H1 (cell line): ENCODE results near the gene SPTBN1. TPM values are rescaled to one million over a fixed set of nuclear protein-coding genes. Genes with fewer than 3 reads are reported as not detected.

Source experiments
- ASH2L ChIP-seq: fragments of 200-600, 300-600 bp; sonication (generic); IDR thresholded peaks from one replicate; pipeline ENCODE4 v1.7.1; 2017; ENCODE audit warnings: low read length
- CHD7 ChIP-seq: fragments of 300-600 bp; sonication (generic); IDR thresholded peaks from 2 replicates; pipeline ENCODE4 v1.7.1; 2012; ENCODE audit warnings: low read length, moderate library complexity, mild to moderate bottlenecking, inconsistent platforms; ENCODE audit not compliant: insufficient replicate concordance
- E2F6 ChIP-seq: IDR thresholded peaks from 2 replicates; pipeline ENCODE4 v1.6.1; 2012; ENCODE audit warnings: inconsistent platforms
- EP300 ChIP-seq, 2 experiments: IDR thresholded peaks; 1 replicate in 1 of 2; 2 replicates in 1 of 2; pipeline ENCODE4 v1.6.1; 2011 to 2012; ENCODE audit warnings: low read depth in 2 of 2, low read length in 2 of 2, mild to moderate bottlenecking in 2 of 2, borderline replicate concordance in 1 of 2, inconsistent platforms in 1 of 2, moderate library complexity in 1 of 2
- HDAC2 ChIP-seq, 2 experiments: fragments of 300-600 bp in 1 of 2; sonication (generic) in 1 of 2; IDR thresholded peaks; 2 replicates each; pipeline ENCODE4 v1.6.1; 2011 to 2012; ENCODE audit warnings: low read depth in 2 of 2, low read length in 2 of 2, mild to moderate bottlenecking in 2 of 2, moderate library complexity in 2 of 2, borderline replicate concordance in 1 of 2, inconsistent platforms in 1 of 2
- SP1 ChIP-seq: IDR thresholded peaks from 2 replicates; pipeline ENCODE4 v1.6.1; 2011; ENCODE audit warnings: low read depth, low read length
- SRF ChIP-seq: IDR thresholded peaks from 2 replicates; pipeline ENCODE4 v1.6.1; 2011; ENCODE audit warnings: mild to moderate bottlenecking, low read depth, low read length, moderate library complexity
- TAF1 ChIP-seq: IDR thresholded peaks from 2 replicates; pipeline ENCODE4 v1.6.1; 2011; ENCODE audit warnings: mild to moderate bottlenecking, low read depth, low read length
- polyA plus RNA-seq, 7 experiments: library from polyadenylated mRNA; depleted of rRNA in 3 of 7; stranded (reverse) in 5 of 7; unstranded in 2 of 7; fragments of >200 nt in 5 of 7; fragments of 200-250 nt in 2 of 7; gene quantifications; 1 replicate in 5 of 7; 2 replicates in 1 of 7; 4 replicates in 1 of 7; pipeline versions ENCODE4 v1.2.1 to v1.2.3, GENCODE V29; 2011 to 2013; ENCODE audit warnings: missing spikeins in 2 of 7, mixed read lengths in 2 of 7
- total RNA-seq: library from RNA; stranded (reverse); fragmentation: NEBNext Ultra II Directional; extraction: Animal tissue kit (Norgen Biotek cat#: 25700); gene quantifications from 2 replicates; pipeline ENCODE4 v1.2.1, GENCODE V29; 2021

The SPTBN1 gene
- total and polyA plus RNA-seq, 2 of the 8 experiments (the other 6 are each of a cell fraction or from before 2014, with no cell fraction given): 31.8 to 180 TPM

- TF ChIP-seq E2F6 (no peak), SRF (no peak), TAF1 (no peak), HDAC2 (IDR thresholded peaks at IDR 0.05; ENCODE audit: borderline replicate concordance in 1 of 2, low read depth in 2 of 2, low read length in 2 of 2) (no peak), ASH2L (no peak), SP1 (no peak), EP300 (IDR thresholded peaks at IDR 0.05; ENCODE audit: borderline replicate concordance in 1 of 2, low read depth in 2 of 2, low read length in 2 of 2) (no peak), CHD7 (no peak)
Measured at GRCh38 chr2:54613794-54614257, 157.7 kb downstream of the SPTBN1 start (continued).
